SK-N-SH treated with all-trans-retinoic acid at 6 μM for 48 hours (cell line): Measurements from ENCODE around the gene ARAP2.

Experiments used
- ATAC-seq: fragments of 200-7000 bp; cut with Tn5 transposase; 3 replicates; pipeline ENCODE4 v1.9.1; 2020; ENCODE audit warnings: mild to moderate bottlenecking, moderate library complexity
- ARNTL ChIP-seq: fragments of 450-650 bp; formaldehyde crosslinking; IDR thresholded peaks from 2 replicates; pipeline ENCODE4 v1.5.0; 2020; ENCODE audit warnings: low read depth, mild to moderate bottlenecking, moderate library complexity, borderline replicate concordance
- BACH2 ChIP-seq: fragments of 250-450 bp; sonication (Bioruptor Pico); IDR thresholded peaks from 2 replicates; pipeline ENCODE4 v1.9.0; 2021; ENCODE audit warnings: mild to moderate bottlenecking, borderline replicate concordance
- CREB5 ChIP-seq: fragments of 250-450 bp; sonication (Bioruptor Pico); IDR thresholded peaks from 2 replicates; pipeline ENCODE4 v1.5.1; 2020; ENCODE audit warnings: low read depth, mild to moderate bottlenecking, moderate library complexity
- CSDC2 ChIP-seq: fragments of 250-450 bp; sonication (Bioruptor Pico); IDR thresholded peaks from 2 replicates; pipeline ENCODE4 v1.5.0; 2020; ENCODE audit warnings: mild to moderate bottlenecking, moderate library complexity
- ESRRG ChIP-seq: fragments of 250-450 bp; sonication (Bioruptor Pico); IDR thresholded peaks from 2 replicates; pipeline ENCODE4 v1.6.1; 2021; ENCODE audit warnings: mild to moderate bottlenecking
- GLIS3 ChIP-seq: fragments of 250-450 bp; sonication (Bioruptor Pico); IDR thresholded peaks from 2 replicates; pipeline ENCODE4 v1.5.0; 2020; ENCODE audit warnings: mild to moderate bottlenecking, moderate library complexity
- ISL1 ChIP-seq: fragments of 250-450 bp; sonication (Bioruptor Pico); IDR thresholded peaks from 2 replicates; pipeline ENCODE4 v2.1.2; 2022; ENCODE audit warnings: mild to moderate bottlenecking, moderate library complexity
- OSR1 ChIP-seq: fragments of 250-450 bp; sonication (Bioruptor Pico); IDR thresholded peaks from 2 replicates; pipeline ENCODE4 v1.8.0; 2022; ENCODE audit warnings: moderate library complexity, mild to moderate bottlenecking, inconsistent platforms
- RARB ChIP-seq: fragments of 250-450 bp; sonication (Bioruptor Pico); IDR thresholded peaks from 2 replicates; pipeline ENCODE4 v1.8.0; 2021; ENCODE audit warnings: mild to moderate bottlenecking, moderate library complexity
- SNAI2 ChIP-seq: fragments of 250-450 bp; sonication (Bioruptor Pico); IDR thresholded peaks from 2 replicates; pipeline ENCODE4 v1.5.0; 2020; ENCODE audit warnings: mild to moderate bottlenecking, moderate library complexity
- TCF4 ChIP-seq: fragments of 250-450 bp; sonication (Bioruptor Pico); IDR thresholded peaks from 2 replicates; pipeline ENCODE4 v1.8.0; 2021; ENCODE audit warnings: mild to moderate bottlenecking, moderate library complexity, borderline replicate concordance
- ZC3H10 ChIP-seq: fragments of 250-450 bp; sonication (Bioruptor Pico); IDR thresholded peaks from 2 replicates; pipeline ENCODE4 v1.5.1; 2021; ENCODE audit warnings: mild to moderate bottlenecking, moderate library complexity
- ZFP3 ChIP-seq: fragments of 250-450 bp; sonication (Bioruptor Pico); IDR thresholded peaks from 2 replicates; pipeline ENCODE4 v1.5.0; 2020; ENCODE audit warnings: mild to moderate bottlenecking, moderate library complexity
- ZFP30 ChIP-seq: fragments of 450-650 bp; formaldehyde crosslinking; IDR thresholded peaks from 2 replicates; pipeline ENCODE4 v1.5.0; 2022; ENCODE audit warnings: mild to moderate bottlenecking, moderate library complexity
- ZNF70 ChIP-seq: fragments of 450-650 bp; formaldehyde crosslinking; IDR thresholded peaks from 2 replicates; pipeline ENCODE4 v1.5.0; 2020; ENCODE audit warnings: mild to moderate bottlenecking, moderate library complexity
- ZNF8 ChIP-seq: fragments of 450-650 bp; formaldehyde crosslinking; IDR thresholded peaks from 2 replicates; pipeline ENCODE4 v1.5.0; 2020; ENCODE audit warnings: mild to moderate bottlenecking, moderate library complexity
- TF ChIP-seq, protein P1 (sequence below): fragments of 250-450 bp; sonication (Bioruptor Pico); IDR thresholded peaks from 2 replicates; pipeline ENCODE4 v1.5.0; 2020; ENCODE audit warnings: mild to moderate bottlenecking, moderate library complexity
- TF ChIP-seq, protein P2 (sequence below): fragments of 250-450 bp; sonication (Bioruptor Pico); IDR thresholded peaks from 2 replicates; pipeline ENCODE4 v1.8.0; 2021; ENCODE audit warnings: low read depth, mild to moderate bottlenecking, moderate library complexity, borderline replicate concordance
- TF ChIP-seq, protein P3 (sequence below): fragments of 250-450 bp; sonication (Bioruptor Pico); IDR thresholded peaks from 2 replicates; pipeline ENCODE4 v1.8.0; 2020; ENCODE audit warnings: mild to moderate bottlenecking, moderate library complexity, borderline replicate concordance
- TF ChIP-seq, protein P4 (sequence below): fragments of 250-450 bp; sonication (Bioruptor Pico); IDR thresholded peaks from 2 replicates; pipeline ENCODE4 v1.5.1; 2021; ENCODE audit warnings: mild to moderate bottlenecking, moderate library complexity

Gene ARAP2

GRCh38 chr4:36123906-36124305, 120.4 kb downstream of the ARAP2 start:
- ATAC-seq, result no peak

DNA sequence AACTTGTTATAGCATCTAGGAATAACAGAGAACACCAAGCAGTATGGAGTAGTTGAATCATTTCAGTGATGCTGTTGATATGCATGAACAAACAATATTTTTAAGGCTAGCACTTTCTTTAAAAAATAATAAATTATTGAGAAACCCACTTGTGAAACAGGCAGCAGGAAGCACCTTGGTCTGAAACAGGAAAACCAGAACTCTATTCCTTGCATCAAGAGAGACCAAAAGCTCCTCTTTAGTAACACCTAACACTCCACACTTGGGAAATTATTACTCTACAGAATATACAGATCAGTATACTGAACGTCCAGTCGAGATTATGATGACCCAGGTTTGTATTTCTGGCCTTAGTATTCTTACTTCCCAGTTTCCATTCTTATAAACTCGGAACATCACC, 129.0 kb downstream of the ARAP2 start:
- TF ChIP-seq ZNF70 (CRISPR knock-in tag) (no peak), TCF4 (no peak), ARNTL (CRISPR knock-in tag) (no peak), GLIS3 (CRISPR knock-in tag) (no peak), CSDC2 (CRISPR knock-in tag) (no peak), OSR1 (no peak)
- TF ChIP-seq, protein P1, sequence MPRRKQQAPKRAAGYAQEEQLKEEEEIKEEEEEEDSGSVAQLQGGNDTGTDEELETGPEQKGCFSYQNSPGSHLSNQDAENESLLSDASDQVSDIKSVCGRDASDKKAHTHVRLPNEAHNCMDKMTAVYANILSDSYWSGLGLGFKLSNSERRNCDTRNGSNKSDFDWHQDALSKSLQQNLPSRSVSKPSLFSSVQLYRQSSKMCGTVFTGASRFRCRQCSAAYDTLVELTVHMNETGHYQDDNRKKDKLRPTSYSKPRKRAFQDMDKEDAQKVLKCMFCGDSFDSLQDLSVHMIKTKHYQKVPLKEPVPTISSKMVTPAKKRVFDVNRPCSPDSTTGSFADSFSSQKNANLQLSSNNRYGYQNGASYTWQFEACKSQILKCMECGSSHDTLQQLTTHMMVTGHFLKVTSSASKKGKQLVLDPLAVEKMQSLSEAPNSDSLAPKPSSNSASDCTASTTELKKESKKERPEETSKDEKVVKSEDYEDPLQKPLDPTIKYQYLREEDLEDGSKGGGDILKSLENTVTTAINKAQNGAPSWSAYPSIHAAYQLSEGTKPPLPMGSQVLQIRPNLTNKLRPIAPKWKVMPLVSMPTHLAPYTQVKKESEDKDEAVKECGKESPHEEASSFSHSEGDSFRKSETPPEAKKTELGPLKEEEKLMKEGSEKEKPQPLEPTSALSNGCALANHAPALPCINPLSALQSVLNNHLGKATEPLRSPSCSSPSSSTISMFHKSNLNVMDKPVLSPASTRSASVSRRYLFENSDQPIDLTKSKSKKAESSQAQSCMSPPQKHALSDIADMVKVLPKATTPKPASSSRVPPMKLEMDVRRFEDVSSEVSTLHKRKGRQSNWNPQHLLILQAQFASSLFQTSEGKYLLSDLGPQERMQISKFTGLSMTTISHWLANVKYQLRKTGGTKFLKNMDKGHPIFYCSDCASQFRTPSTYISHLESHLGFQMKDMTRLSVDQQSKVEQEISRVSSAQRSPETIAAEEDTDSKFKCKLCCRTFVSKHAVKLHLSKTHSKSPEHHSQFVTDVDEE (CRISPR knock-in tag), result no peak
- TF ChIP-seq, protein P2, sequence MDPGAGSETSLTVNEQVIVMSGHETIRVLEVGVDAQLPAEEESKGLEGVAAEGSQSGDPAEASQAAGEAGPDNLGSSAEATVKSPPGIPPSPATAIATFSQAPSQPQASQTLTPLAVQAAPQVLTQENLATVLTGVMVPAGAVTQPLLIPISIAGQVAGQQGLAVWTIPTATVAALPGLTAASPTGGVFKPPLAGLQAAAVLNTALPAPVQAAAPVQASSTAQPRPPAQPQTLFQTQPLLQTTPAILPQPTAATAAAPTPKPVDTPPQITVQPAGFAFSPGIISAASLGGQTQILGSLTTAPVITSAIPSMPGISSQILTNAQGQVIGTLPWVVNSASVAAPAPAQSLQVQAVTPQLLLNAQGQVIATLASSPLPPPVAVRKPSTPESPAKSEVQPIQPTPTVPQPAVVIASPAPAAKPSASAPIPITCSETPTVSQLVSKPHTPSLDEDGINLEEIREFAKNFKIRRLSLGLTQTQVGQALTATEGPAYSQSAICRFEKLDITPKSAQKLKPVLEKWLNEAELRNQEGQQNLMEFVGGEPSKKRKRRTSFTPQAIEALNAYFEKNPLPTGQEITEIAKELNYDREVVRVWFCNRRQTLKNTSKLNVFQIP (CRISPR knock-in tag), result no peak
- no peak for ATAC-seq

More at GRCh38 chr4:36123906-36124305, 120.4 kb downstream of the ARAP2 start:
- TF ChIP-seq, protein P2 (CRISPR knock-in tag), result no peak
- TF ChIP-seq ZC3H10, result no peak
- no peak for TF ChIP-seq ZNF70 (CRISPR knock-in tag)
- no peak for TF ChIP-seq ISL1 (CRISPR knock-in tag)
- TF ChIP-seq GLIS3 (CRISPR knock-in tag), result no peak
- no peak for TF ChIP-seq SNAI2 (CRISPR knock-in tag)
- TF ChIP-seq, protein P3, sequence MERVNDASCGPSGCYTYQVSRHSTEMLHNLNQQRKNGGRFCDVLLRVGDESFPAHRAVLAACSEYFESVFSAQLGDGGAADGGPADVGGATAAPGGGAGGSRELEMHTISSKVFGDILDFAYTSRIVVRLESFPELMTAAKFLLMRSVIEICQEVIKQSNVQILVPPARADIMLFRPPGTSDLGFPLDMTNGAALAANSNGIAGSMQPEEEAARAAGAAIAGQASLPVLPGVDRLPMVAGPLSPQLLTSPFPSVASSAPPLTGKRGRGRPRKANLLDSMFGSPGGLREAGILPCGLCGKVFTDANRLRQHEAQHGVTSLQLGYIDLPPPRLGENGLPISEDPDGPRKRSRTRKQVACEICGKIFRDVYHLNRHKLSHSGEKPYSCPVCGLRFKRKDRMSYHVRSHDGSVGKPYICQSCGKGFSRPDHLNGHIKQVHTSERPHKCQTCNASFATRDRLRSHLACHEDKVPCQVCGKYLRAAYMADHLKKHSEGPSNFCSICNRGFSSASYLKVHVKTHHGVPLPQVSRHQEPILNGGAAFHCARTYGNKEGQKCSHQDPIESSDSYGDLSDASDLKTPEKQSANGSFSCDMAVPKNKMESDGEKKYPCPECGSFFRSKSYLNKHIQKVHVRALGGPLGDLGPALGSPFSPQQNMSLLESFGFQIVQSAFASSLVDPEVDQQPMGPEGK, result no peak
- no peak for TF ChIP-seq OSR1
- TF ChIP-seq CSDC2 (CRISPR knock-in tag), result no peak
- TF ChIP-seq, protein P4, sequence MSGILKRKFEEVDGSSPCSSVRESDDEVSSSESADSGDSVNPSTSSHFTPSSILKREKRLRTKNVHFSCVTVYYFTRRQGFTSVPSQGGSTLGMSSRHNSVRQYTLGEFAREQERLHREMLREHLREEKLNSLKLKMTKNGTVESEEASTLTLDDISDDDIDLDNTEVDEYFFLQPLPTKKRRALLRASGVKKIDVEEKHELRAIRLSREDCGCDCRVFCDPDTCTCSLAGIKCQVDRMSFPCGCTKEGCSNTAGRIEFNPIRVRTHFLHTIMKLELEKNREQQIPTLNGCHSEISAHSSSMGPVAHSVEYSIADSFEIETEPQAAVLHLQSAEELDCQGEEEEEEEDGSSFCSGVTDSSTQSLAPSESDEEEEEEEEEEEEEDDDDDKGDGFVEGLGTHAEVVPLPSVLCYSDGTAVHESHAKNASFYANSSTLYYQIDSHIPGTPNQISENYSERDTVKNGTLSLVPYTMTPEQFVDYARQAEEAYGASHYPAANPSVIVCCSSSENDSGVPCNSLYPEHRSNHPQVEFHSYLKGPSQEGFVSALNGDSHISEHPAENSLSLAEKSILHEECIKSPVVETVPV (CRISPR knock-in tag), result no peak
- no peak for TF ChIP-seq CREB5 (CRISPR knock-in tag)
- no peak for TF ChIP-seq RARB (CRISPR knock-in tag)
- TF ChIP-seq ESRRG (CRISPR knock-in tag), result no peak
- TF ChIP-seq TCF4, result no peak
- no peak for TF ChIP-seq BACH2 (CRISPR knock-in tag)
- no peak for TF ChIP-seq ZFP30 (CRISPR knock-in tag)
- TF ChIP-seq ZNF8 (CRISPR knock-in tag), result no peak
- TF ChIP-seq, all 23 proteins: peak for 0

- no peak for ATAC-seq
- TF ChIP-seq OSR1 (no peak), ARNTL (CRISPR knock-in tag) (no peak), ZFP3 (CRISPR knock-in tag) (no peak), RARB (CRISPR knock-in tag) (no peak), CREB5 (CRISPR knock-in tag) (no peak), TCF4 (no peak), ESRRG (CRISPR knock-in tag) (no peak)
- TF ChIP-seq, protein P2 (CRISPR knock-in tag), result no peak
- TF ChIP-seq, protein P3, result no peak
Measured at GRCh38 chr4:36111172-36111571, 133.1 kb downstream of the ARAP2 start.
